HL-60/S4 treated with phorbol 12-myristate 13-acetate at 8.2 ng/mL for 4 days and 3 days (cell line): ENCODE results near the gene PLB1.

Experiments used
- in situ Hi-C: fragments of 300-500 bp; cut with MboI; formaldehyde crosslinking; loops from 2 replicates; pipeline ENCODE4 v1.15.0; 2022; ENCODE audit warnings: low sequenced_read_pairs

The PLB1 gene

GRCh38 chr2:28608500-28609424 is 112.9 kb downstream of the PLB1 start:
- in situ Hi-C loops: no loop called here

- in situ Hi-C loops: no loop called here
Measured at GRCh38 chr2:28610583-28611201, 114.8 kb downstream of the PLB1 start.

GRCh38 chr2:28612131-28612812 is 116.4 kb downstream of the PLB1 start:
- in situ Hi-C loops: no loop called here

GRCh38 chr2:28613186-28613585 is 117.3 kb downstream of the PLB1 start:
- in situ Hi-C loops: no loop called here

- in situ Hi-C loops: no loop called here
Measured at GRCh38 chr2:28613633-28614501, 118.0 kb downstream of the PLB1 start.

- in situ Hi-C loops: no loop called here
Measured at GRCh38 chr2:28615706-28616105, 119.8 kb downstream of the PLB1 start.

GRCh38 chr2:28616396-28616999 is 120.6 kb downstream of the PLB1 start:
- in situ Hi-C loops: no loop called here

GRCh38 chr2:28617502-28618184 is 121.8 kb downstream of the PLB1 start:
- in situ Hi-C loops: no loop called here

GRCh38 chr2:28618221-28619141 is 122.6 kb downstream of the PLB1 start:
- in situ Hi-C loops: no loop called here

GRCh38 chr2:28619213-28620196 is 123.6 kb downstream of the PLB1 start:
- in situ Hi-C loops: no loop called here

GRCh38 chr2:28620291-28620793 is 124.5 kb downstream of the PLB1 start:
- in situ Hi-C loops: no loop called here

GRCh38 chr2:28620801-28621171 is 124.9 kb downstream of the PLB1 start:
- in situ Hi-C loops: no loop called here

- in situ Hi-C loops: no loop called here
Measured at GRCh38 chr2:28621172-28622100, 125.6 kb downstream of the PLB1 start.

GRCh38 chr2:28622101-28622499 is 126.2 kb downstream of the PLB1 start:
- in situ Hi-C loops: no loop called here

GRCh38 chr2:28623582-28624405 is 127.9 kb downstream of the PLB1 start:
- in situ Hi-C loops: no loop called here

- in situ Hi-C loops: no loop called here
Measured at GRCh38 chr2:28624436-28624792, 128.6 kb downstream of the PLB1 start.
